OCI-LY3 (cell line): ENCODE measurements around the gene DHCR7.
A peak's percentile ranks its signal among the peaks of the same experiment; 100 is the strongest.

ENCODE experiments used
- CTCF ChIP-seq: fragments of 200-600, 300-600 bp; sonication (generic); IDR thresholded peaks from 2 replicates; pipeline ENCODE4 v1.5.1; 2014; ENCODE audit warnings: antibody characterized with exemption, low read length, low read depth
- EZH2phosphoT487 ChIP-seq: fragments of 200-600 bp; shearing (Covaris generic); IDR thresholded peaks from 2 replicates; pipeline ENCODE4 v1.6.1; 2018; ENCODE audit warnings: antibody characterized with exemption, mixed run types, low read depth

GRCh38 chr11:71454470-71455113 is 6.4 kb upstream of the DHCR7 start:
- TF ChIP-seq CTCF: peak; percentile 26; the same call in 1 of the 2 replicates
- TF ChIP-seq EZH2phosphoT487: no peak
